ENCODE results near the gene UBA6.

GRCh38 chr4:67593741-67594175 is 107.2 kb downstream of the UBA6 start:
- TF ChIP-seq CTCF (conservative IDR thresholded peaks at IDR 0.05 in 1 of 2, IDR thresholded peaks at IDR 0.05 in 1 of 2; ENCODE audit: low read depth in 1 of 2, low read length in 2 of 2) (no peak), EZH2 (IDR thresholded peaks at IDR 0.05; ENCODE audit: low read length, missing control alignments) (no peak)
